ENCODE results near the gene JUND. TPM values are rescaled to one million over a fixed set of nuclear protein-coding genes. Genes with fewer than 3 reads are reported as not detected.

JUND gene
- total RNA-seq, 4 donors from 2014 or later, result 629 to 753 (median 680) TPM

DNA sequence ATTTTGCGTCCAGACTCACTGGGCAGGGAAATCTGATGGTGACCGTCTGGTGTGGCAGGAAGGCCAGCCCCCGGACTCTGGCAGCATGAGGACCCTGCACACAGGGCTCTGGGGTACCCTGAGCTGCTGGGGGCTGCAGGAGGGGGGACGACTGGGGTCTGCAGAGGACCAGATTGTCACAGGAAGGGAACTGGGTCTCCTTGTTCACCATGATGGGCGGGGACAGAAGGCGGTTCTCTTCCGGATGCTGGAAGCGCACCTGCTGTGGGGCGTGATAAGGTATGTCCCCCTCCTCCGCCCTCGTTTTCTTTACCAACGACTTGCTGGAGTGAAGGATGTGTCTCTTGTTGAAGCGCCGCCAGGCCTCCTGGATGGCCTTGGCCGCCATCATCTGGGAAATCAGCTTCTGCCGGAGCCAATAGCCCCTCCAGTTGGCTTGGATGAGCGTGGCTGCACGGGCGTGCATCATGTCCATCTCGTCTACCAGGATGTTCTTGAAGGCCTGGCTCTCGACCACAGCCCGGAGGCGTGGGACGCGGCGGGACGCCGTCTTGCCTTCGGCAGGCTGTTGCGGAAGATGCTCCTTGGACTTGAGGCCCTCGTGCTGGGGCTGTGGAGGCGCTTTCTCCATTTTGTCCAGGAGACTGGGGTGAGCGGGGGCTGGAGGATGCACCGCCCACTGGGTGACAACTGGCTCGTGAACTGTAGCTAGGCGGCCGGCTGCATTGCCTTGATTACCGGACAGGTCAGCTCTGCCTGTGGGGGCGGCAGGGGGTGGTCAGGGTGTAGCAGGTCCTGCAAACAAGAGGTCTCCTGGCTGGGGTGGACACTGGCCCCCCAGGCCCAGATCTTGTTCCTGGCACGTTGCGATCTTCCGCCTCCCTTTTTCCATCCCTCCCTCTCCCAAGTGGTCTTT lies 14.4 kb downstream of the JUND start:
- no peak overlapping the region for H3K27ac ChIP-seq
- no peak overlapping the region for H3K4me3 ChIP-seq
- H3K4me1 ChIP-seq, result no peaks in the 10 kb centered on the region
- H3K9me3 ChIP-seq, result no peaks in the 10 kb centered on the region
- TF ChIP-seq CTCF (IDR thresholded peaks at IDR 0.05) (no peak), POLR2A (IDR thresholded peaks at IDR 0.05) (no peak)
- no peak for DNase-seq
- H3K27me3 ChIP-seq, result no peaks in the 10 kb centered on the region
- H3K36me3 ChIP-seq, result peaks cover 0 to 51% (median 0%) of the 10 kb centered on the region in 3 donors

- DNase-seq, result no peak
- TF ChIP-seq CTCF (IDR thresholded peaks at IDR 0.05), result no peak
- no peak for TF ChIP-seq POLR2A (IDR thresholded peaks at IDR 0.05)
- Histone ChIP-seq H3K27ac (no peak overlapping the region), H3K9me3 (no peaks in the 10 kb centered on the region), H3K4me3 (no peak overlapping the region), H3K27me3 (no peaks in the 10 kb centered on the region), H3K4me1 (no peaks in the 10 kb centered on the region), H3K36me3 (peaks cover 0 to 51% (median 0%) of the 10 kb centered on the region in 3 donors)
Measured at GRCh38 chr19:18265582-18265981, 15.8 kb downstream of the JUND start.

DNA sequence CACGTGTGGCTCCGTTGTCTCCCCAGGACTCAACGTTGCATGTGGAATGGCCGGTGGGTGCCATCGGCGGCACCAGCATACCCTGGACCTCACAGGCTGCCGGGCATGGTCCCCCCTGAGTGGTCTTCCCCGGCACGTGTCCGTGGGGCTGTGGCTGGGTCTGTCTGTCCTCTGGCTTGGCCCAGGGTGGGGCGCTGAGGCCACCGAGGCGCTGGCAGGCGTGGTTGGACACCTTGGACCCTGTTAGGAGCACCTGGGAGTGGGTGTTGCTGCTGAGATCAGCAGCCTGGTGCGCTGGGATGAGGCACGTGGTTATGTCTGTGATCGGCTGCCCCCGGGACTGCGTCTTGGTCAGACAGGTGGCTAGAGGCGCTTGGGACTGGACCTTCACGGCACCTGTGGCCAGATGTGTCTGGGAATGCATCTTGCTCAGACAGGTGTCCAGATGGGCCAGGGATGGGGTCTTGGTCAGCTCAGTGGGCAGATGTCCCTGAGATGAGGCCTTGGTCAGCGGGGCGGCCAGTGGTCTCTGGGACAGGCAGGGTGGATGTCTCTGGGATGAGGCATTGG lies 16.4 kb downstream of the JUND start:
- no peak overlapping the region for H3K4me3 ChIP-seq
- H3K27ac ChIP-seq, result no peak overlapping the region
- H3K27me3 ChIP-seq, result no peaks in the 10 kb centered on the region
- peak in 1 of 3 donors; percentile 47 for DNase-seq
- no peaks in the 10 kb centered on the region for H3K9me3 ChIP-seq
- TF ChIP-seq POLR2A (IDR thresholded peaks at IDR 0.05), result no peak
- no peak for TF ChIP-seq CTCF (IDR thresholded peaks at IDR 0.05)
- no peaks in the 10 kb centered on the region for H3K4me1 ChIP-seq
- peaks cover 0 to 51% (median 0%) of the 10 kb centered on the region in 3 donors for H3K36me3 ChIP-seq

DNA sequence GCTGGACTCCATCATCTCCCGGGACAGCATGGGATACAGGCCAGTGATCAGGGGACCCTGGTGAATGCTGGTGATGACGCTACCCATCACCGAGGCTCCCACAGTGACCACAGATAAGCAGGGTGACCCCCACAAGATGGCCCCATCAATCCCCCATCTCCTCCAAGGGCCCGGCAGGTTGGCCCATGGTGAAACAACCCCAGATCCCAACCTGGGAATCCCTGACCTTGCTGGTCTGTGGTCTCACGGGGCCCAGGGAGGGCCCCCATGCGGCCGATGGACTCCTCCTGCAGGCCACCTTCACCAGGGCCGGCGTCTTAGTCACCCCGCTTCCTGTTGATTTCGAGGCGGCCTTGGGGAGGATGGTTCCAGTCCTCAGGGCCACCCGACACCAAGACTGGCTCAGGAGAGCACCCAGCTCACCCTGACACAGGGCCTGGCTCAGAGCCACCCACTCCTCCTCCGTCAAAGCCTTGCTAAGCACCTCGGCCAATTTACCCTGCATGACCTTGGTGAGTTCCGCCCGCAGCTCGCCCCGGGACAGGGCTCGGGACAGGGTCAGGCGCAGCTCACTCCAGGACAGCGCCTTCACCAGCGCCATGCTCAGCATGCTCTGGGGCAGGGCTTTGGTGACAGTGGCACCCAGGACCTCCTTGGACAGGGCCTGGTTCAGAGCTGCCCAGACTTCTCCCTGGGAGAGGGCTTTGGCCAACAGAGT lies 17.1 kb downstream of the JUND start:
- H3K36me3 ChIP-seq, result peaks cover 0 to 51% (median 0%) of the 10 kb centered on the region in 3 donors
- H3K27ac ChIP-seq, result no peak overlapping the region
- H3K27me3 ChIP-seq, result no peaks in the 10 kb centered on the region
- TF ChIP-seq CTCF (IDR thresholded peaks at IDR 0.05) (no peak), POLR2A (IDR thresholded peaks at IDR 0.05) (no peak)
- no peak for DNase-seq
- H3K4me3 ChIP-seq, result no peak overlapping the region
- no peaks in the 10 kb centered on the region for H3K9me3 ChIP-seq
- no peaks in the 10 kb centered on the region for H3K4me1 ChIP-seq

DNA sequence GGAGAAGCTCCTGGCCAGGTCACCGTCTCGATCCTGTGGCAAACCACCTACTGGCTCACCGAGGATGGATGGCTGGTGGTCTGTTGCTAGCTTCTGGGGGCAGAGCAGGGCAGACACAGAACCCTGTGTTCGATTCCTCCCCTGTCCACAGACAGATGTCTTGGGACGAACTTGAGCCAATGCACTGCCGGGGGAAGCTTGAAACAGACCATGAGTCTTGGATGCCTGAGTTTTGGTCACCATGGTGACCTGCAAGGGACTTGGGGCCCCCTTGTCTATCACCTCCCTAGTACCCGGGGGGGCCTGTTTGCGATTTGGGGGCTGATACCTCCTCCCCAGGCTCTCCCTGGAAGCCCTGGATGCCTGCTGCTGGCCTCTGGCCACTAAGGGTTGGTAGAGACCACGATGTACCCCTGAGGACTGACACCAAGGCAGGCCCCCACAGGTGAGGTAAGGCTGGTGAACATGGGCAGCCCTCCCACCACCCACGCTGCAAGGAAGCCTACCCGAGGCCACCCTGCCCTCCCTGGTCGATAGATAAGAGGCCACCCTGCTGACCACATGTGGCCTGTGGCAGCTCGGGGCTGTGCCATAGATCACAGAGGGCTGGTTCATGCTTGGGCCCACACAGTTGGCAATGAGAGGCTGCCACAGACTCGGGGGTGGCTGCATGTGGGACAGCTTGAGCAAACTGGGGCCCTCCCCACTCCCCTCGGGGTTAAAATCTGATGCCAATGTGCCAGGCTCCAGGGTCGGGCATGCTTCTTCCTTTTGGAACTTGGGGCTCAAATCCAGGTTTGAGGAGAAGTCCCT lies 17.9 kb downstream of the JUND start:
- no peak for DNase-seq
- Histone ChIP-seq H3K27me3 (no peaks in the 10 kb centered on the region), H3K36me3 (peaks cover 0 to 44% (median 0%) of the 10 kb centered on the region in 3 donors)

More for the DNA sequence above, 17.9 kb downstream of the JUND start:
- Histone ChIP-seq H3K9me3 (no peaks in the 10 kb centered on the region), H3K4me3 (no peak overlapping the region), H3K27ac (no peak overlapping the region), H3K4me1 (no peaks in the 10 kb centered on the region)
- TF ChIP-seq CTCF (IDR thresholded peaks at IDR 0.05), result no peak
- no peak for TF ChIP-seq POLR2A (IDR thresholded peaks at IDR 0.05)

Data from Peyer's patch (tissue), 4 donors.